ENCODE data around the gene AGBL4.

Gene AGBL4

DNA sequence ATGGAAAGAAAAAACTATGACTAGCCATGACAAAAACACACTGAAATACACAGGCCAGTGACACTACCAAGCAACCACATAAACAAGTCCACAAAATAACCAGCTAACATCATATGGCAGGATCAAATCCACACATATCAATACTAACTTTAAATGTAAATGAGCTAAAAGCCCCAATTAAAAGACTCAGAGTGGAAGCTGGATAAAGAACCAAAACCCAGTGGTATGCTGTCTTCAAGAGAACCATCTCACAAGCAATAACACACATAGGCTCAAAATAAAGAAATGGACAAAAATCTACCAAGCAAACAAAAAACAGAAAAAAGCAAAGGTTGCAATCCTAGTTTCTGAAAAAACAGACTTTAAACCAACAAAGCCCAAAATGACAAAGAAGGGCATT lies 770.8 kb downstream of the AGBL4 start:
- TF ChIP-seq CTCF (IDR thresholded peaks at IDR 0.05; ENCODE audit: borderline replicate concordance, extremely low read depth, low read length, poor library complexity, severe bottlenecking) (no peak), EZH2 (IDR thresholded peaks at IDR 0.05; ENCODE audit: borderline replicate concordance, low read depth, low read length, severe bottlenecking) (no peak)
- ATAC-seq (ENCODE audit: insufficient read depth, low read depth) (no peak), DNase-seq (no peak)
- no peaks in the 10 kb centered on the region for H3K9me3 ChIP-seq (ENCODE audit: insufficient read depth, low read length, severe bottlenecking)
- H3K4me2 ChIP-seq (ENCODE audit: insufficient read depth, low read length), result no peak overlapping the region
- H3K9ac ChIP-seq (ENCODE audit: low read depth, low read length), result no peak overlapping the region
- H3K27me3 ChIP-seq (ENCODE audit: insufficient read depth, low read length, poor library complexity), result no peaks in the 10 kb centered on the region
- no peaks in the 10 kb centered on the region for H3K4me1 ChIP-seq (ENCODE audit: insufficient read depth, low read length)
- H3K27ac ChIP-seq (ENCODE audit: low read length), result no peak overlapping the region
- no peak overlapping the region for H3K4me3 ChIP-seq (ENCODE audit: low read depth in 1 of 2, low read length in 2 of 2)
- no peaks in the 10 kb centered on the region for H3K36me3 ChIP-seq (ENCODE audit: insufficient read depth, low read length)
- no peak overlapping the region for H2AFZ ChIP-seq (ENCODE audit: low read depth, low read length)
- no peaks in the 10 kb centered on the region for H4K20me1 ChIP-seq (ENCODE audit: insufficient read depth, low read length)
- no peaks in the 10 kb centered on the region for H3K79me2 ChIP-seq (ENCODE audit: insufficient read depth, low read length)

DNA sequence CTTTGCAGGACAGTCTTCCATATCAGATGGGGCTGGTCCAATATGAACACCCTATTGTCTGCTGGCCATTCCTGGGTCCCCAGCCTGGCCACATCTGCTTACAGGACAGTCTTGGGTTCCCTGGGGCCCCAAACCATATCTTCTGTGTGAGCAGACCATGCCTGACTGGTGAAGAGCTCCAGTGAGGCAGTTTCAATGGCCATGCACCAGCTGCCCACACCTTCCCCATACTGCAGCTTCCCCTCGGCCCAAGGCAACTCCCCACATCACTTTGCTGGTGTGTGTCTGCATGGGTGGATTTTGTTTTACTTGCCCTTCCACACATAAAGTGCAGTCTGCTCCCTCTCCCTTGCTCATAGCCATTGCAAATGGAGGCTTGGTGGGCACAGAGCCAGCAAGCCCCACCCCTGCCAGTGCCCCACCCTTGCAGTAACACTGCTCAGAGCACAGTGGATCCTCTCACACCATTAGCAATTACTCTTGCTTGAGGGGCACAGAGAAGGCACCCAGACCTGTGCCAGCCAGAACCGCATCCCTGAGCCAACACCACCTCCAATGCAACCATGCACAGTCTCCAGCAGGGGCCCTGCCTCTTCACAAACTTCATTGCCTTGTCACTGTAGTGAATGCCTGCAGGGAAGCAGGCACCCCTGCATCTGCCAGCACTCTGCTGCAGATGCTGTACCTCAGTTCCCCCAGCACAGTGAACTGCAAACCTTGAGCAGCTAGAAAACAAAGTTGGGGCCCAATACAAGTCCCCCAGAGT lies 772.6 kb downstream of the AGBL4 start:
- Histone ChIP-seq H3K4me1 (ENCODE audit: insufficient read depth, low read length) (no peaks in the 10 kb centered on the region), H3K9me3 (ENCODE audit: insufficient read depth, low read length, severe bottlenecking) (no peaks in the 10 kb centered on the region), H2AFZ (ENCODE audit: low read depth, low read length) (no peak overlapping the region), H3K4me3 (ENCODE audit: low read depth in 1 of 2, low read length in 2 of 2) (no peak overlapping the region), H3K36me3 (ENCODE audit: insufficient read depth, low read length) (no peaks in the 10 kb centered on the region), H3K27me3 (ENCODE audit: insufficient read depth, low read length, poor library complexity) (no peaks in the 10 kb centered on the region), H3K4me2 (ENCODE audit: insufficient read depth, low read length) (no peak overlapping the region), H3K9ac (ENCODE audit: low read depth, low read length) (no peak overlapping the region), H3K27ac (ENCODE audit: low read length) (no peak overlapping the region), H4K20me1 (ENCODE audit: insufficient read depth, low read length) (no peaks in the 10 kb centered on the region), H3K79me2 (ENCODE audit: insufficient read depth, low read length) (no peaks in the 10 kb centered on the region)
- no peak for TF ChIP-seq EZH2 (IDR thresholded peaks at IDR 0.05; ENCODE audit: borderline replicate concordance, low read depth, low read length, severe bottlenecking)
- no peak for DNase-seq
- ATAC-seq (ENCODE audit: insufficient read depth, low read depth), result no peak

- Histone ChIP-seq H3K4me1 (ENCODE audit: insufficient read depth, low read length) (no peaks in the 10 kb centered on the region), H3K9me3 (ENCODE audit: insufficient read depth, low read length, severe bottlenecking) (no peaks in the 10 kb centered on the region), H3K27ac (ENCODE audit: low read length) (no peak overlapping the region), H2AFZ (ENCODE audit: low read depth, low read length) (no peak overlapping the region), H3K4me2 (ENCODE audit: insufficient read depth, low read length) (no peak overlapping the region), H3K9ac (ENCODE audit: low read depth, low read length) (no peak overlapping the region), H3K27me3 (ENCODE audit: insufficient read depth, low read length, poor library complexity) (no peaks in the 10 kb centered on the region), H3K4me3 (ENCODE audit: low read depth in 1 of 2, low read length in 2 of 2) (no peak overlapping the region), H4K20me1 (ENCODE audit: insufficient read depth, low read length) (no peaks in the 10 kb centered on the region), H3K79me2 (ENCODE audit: insufficient read depth, low read length) (no peaks in the 10 kb centered on the region), H3K36me3 (ENCODE audit: insufficient read depth, low read length) (no peaks in the 10 kb centered on the region)
- ATAC-seq (ENCODE audit: insufficient read depth, low read depth), result no peak
- TF ChIP-seq CTCF (IDR thresholded peaks at IDR 0.05; ENCODE audit: borderline replicate concordance, extremely low read depth, low read length, poor library complexity, severe bottlenecking), result no peak
- no peak for TF ChIP-seq EZH2 (IDR thresholded peaks at IDR 0.05; ENCODE audit: borderline replicate concordance, low read depth, low read length, severe bottlenecking)
- DNase-seq, result no peak
These were observed 783.0 kb downstream of the AGBL4 start for GRCh38 chr1:49240709-49241221.

DNA sequence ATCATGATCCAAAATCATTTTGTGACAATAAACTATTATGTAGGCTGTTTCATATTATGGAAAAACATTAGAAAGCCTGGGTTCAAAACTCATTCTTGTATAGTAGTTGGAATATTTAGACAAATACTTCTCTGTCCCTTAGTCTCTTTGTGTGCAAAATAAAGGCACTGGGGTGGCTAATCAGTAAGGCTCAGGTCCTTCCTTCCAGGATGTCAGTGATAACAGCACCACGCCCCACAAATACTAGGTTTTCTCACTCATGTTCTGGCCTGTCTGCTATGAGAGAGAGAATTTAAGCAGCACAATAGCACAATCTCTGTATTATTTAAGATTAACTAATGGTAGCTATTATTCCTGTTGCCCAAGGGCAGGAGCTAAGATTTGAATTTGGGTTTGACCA lies 788.8 kb downstream of the AGBL4 start:
- no peak overlapping the region for H2AFZ ChIP-seq (ENCODE audit: low read depth, low read length)
- no peak for TF ChIP-seq CTCF (IDR thresholded peaks at IDR 0.05; ENCODE audit: borderline replicate concordance, extremely low read depth, low read length, poor library complexity, severe bottlenecking)
- no peak for TF ChIP-seq EZH2 (IDR thresholded peaks at IDR 0.05; ENCODE audit: borderline replicate concordance, low read depth, low read length, severe bottlenecking)
- H3K4me3 ChIP-seq (ENCODE audit: low read depth in 1 of 2, low read length in 2 of 2), result no peak overlapping the region
- H3K9ac ChIP-seq (ENCODE audit: low read depth, low read length), result no peak overlapping the region
- H4K20me1 ChIP-seq (ENCODE audit: insufficient read depth, low read length), result no peaks in the 10 kb centered on the region
- ATAC-seq (ENCODE audit: insufficient read depth, low read depth), result no peak
- no peaks in the 10 kb centered on the region for H3K79me2 ChIP-seq (ENCODE audit: insufficient read depth, low read length)
- H3K4me2 ChIP-seq (ENCODE audit: insufficient read depth, low read length), result no peak overlapping the region
- no peak for DNase-seq
- no peaks in the 10 kb centered on the region for H3K9me3 ChIP-seq (ENCODE audit: insufficient read depth, low read length, severe bottlenecking)
- H3K27ac ChIP-seq (ENCODE audit: low read length), result no peak overlapping the region
- no peaks in the 10 kb centered on the region for H3K27me3 ChIP-seq (ENCODE audit: insufficient read depth, low read length, poor library complexity)
- no peaks in the 10 kb centered on the region for H3K36me3 ChIP-seq (ENCODE audit: insufficient read depth, low read length)
- H3K4me1 ChIP-seq (ENCODE audit: insufficient read depth, low read length), result no peaks in the 10 kb centered on the region
